ENCODE results near the gene ZNF621.

ZNF621 gene

GRCh38 chr3:40516201-40516600 is 8.6 kb upstream of the ZNF621 start:
- no peak overlapping the region for H3K4me3 ChIP-seq (ENCODE audit: low read depth, low read length)
- no peak for TF ChIP-seq CTCF (IDR thresholded peaks at IDR 0.05; ENCODE audit: low read depth, low read length)

- no peak for TF ChIP-seq CTCF (IDR thresholded peaks at IDR 0.05; ENCODE audit: low read depth, low read length)
- H3K4me3 ChIP-seq (ENCODE audit: low read depth, low read length): no peak overlapping the region
These were observed 6.7 kb upstream of the ZNF621 start for GRCh38 chr3:40518067-40518466.

GRCh38 chr3:40518848-40519247 is 5.9 kb upstream of the ZNF621 start:
- TF ChIP-seq CTCF (IDR thresholded peaks at IDR 0.05; ENCODE audit: low read depth, low read length): no peak

GRCh38 chr3:40521254-40521653 is 3.5 kb upstream of the ZNF621 start:
- TF ChIP-seq CTCF (IDR thresholded peaks at IDR 0.05; ENCODE audit: low read depth, low read length): no peak
- H3K4me3 ChIP-seq (ENCODE audit: low read depth, low read length): no peak overlapping the region

More at GRCh38 chr3:40518848-40519247, 5.9 kb upstream of the ZNF621 start:
- no peak overlapping the region for H3K4me3 ChIP-seq (ENCODE audit: low read depth, low read length)

GRCh38 chr3:40523781-40524180 is 979 bp upstream of the ZNF621 start:
- no peak overlapping the region for H3K4me3 ChIP-seq (ENCODE audit: low read depth, low read length)

GRCh38 chr3:40524222-40524567 is 565 bp upstream of the ZNF621 start:
- peak overlapping the region; percentile 71 for H3K4me3 ChIP-seq (ENCODE audit: low read depth, low read length)
- no peak for TF ChIP-seq CTCF (IDR thresholded peaks at IDR 0.05; ENCODE audit: low read depth, low read length)

More at GRCh38 chr3:40523781-40524180, 979 bp upstream of the ZNF621 start:
- no peak for TF ChIP-seq CTCF (IDR thresholded peaks at IDR 0.05; ENCODE audit: low read depth, low read length)

GRCh38 chr3:40528426-40528825 is 3.7 kb downstream of the ZNF621 start:
- TF ChIP-seq CTCF (IDR thresholded peaks at IDR 0.05; ENCODE audit: low read depth, low read length): no peak
- no peak overlapping the region for H3K4me3 ChIP-seq (ENCODE audit: low read depth, low read length)
